HUES64 (cell line): ENCODE results near the gene THSD7A.

ENCODE experiments used
- H3K27ac ChIP-seq: 2 replicates; pipeline ENCODE4 v1.7.0; 2013; ENCODE audit warnings: low read depth, low read length, inconsistent platforms
- H3K27me3 ChIP-seq: 2 replicates; pipeline ENCODE4 v1.6.1; 2013; ENCODE audit warnings: mild to moderate bottlenecking, low read length; ENCODE audit not compliant: insufficient read depth
- H3K36me3 ChIP-seq: 2 replicates; pipeline ENCODE4 v1.6.1; 2013; ENCODE audit warnings: mild to moderate bottlenecking, low read length; ENCODE audit not compliant: insufficient read depth
- H3K4me1 ChIP-seq: 2 replicates; pipeline ENCODE4 v1.6.1; 2013; ENCODE audit warnings: mild to moderate bottlenecking, low read length, moderate library complexity; ENCODE audit not compliant: insufficient read depth
- H3K4me3 ChIP-seq: 2 replicates; pipeline ENCODE4 v1.5.1; 2013; ENCODE audit warnings: mild to moderate bottlenecking, low read length, moderate library complexity
- H3K9ac ChIP-seq: 2 replicates; pipeline ENCODE4 v1.6.1; 2013; ENCODE audit warnings: mild to moderate bottlenecking, low read depth, low read length
- H3K9me3 ChIP-seq: 2 replicates; pipeline ENCODE4 v1.6.1; 2013; ENCODE audit warnings: low read depth, low read length; ENCODE audit not compliant: insufficient read depth
- WGBS: fragments of 150-250, 120-280 bp; methylation state at CpG from one replicate; pipeline ENCODE4 v1.1.7; 2013; ENCODE audit warnings: missing lambda C conversion rate; 5-methylcytosine and 5-hydroxymethylcytosine counted together

Gene THSD7A

GRCh38 chr7:11750191-11750590 lies 81.8 kb downstream of the THSD7A start:
- Histone ChIP-seq H3K9me3 (no peaks in the 10 kb centered on the region), H3K27ac (no peak overlapping the region), H3K4me3 (no peak overlapping the region), H3K36me3 (no peaks in the 10 kb centered on the region), H3K27me3 (no peaks in the 10 kb centered on the region), H3K4me1 (no peaks in the 10 kb centered on the region), H3K9ac (no peak overlapping the region)
- WGBS, result 95% methylated on average over 5 of the region's 6 CpGs

- Histone ChIP-seq H3K27ac (no peak overlapping the region), H3K4me3 (no peak overlapping the region), H3K9me3 (no peaks in the 10 kb centered on the region), H3K4me1 (no peaks in the 10 kb centered on the region), H3K9ac (no peak overlapping the region), H3K27me3 (no peaks in the 10 kb centered on the region), H3K36me3 (no peaks in the 10 kb centered on the region)
- 91% methylated on average over 3 of the region's 4 CpGs for WGBS
Observed at GRCh38 chr7:11749629-11750028, 82.4 kb downstream of the THSD7A start.

GRCh38 chr7:11748884-11749283 lies 83.1 kb downstream of the THSD7A start:
- H3K9me3 ChIP-seq, result no peaks in the 10 kb centered on the region
- no peak overlapping the region for H3K4me3 ChIP-seq
- no peaks in the 10 kb centered on the region for H3K36me3 ChIP-seq
- no peak overlapping the region for H3K9ac ChIP-seq
- no peaks in the 10 kb centered on the region for H3K4me1 ChIP-seq
- 95% methylated on average over 6 of the region's 6 CpGs for WGBS
- H3K27me3 ChIP-seq, result no peaks in the 10 kb centered on the region
- no peak overlapping the region for H3K27ac ChIP-seq

- H3K36me3 ChIP-seq, result no peaks in the 10 kb centered on the region
- no peak overlapping the region for H3K9ac ChIP-seq
- H3K4me1 ChIP-seq, result no peaks in the 10 kb centered on the region
- WGBS, result 92% methylated on average over 2 of the region's 4 CpGs
- H3K9me3 ChIP-seq, result no peaks in the 10 kb centered on the region
- no peaks in the 10 kb centered on the region for H3K27me3 ChIP-seq
- no peak overlapping the region for H3K4me3 ChIP-seq
- no peak overlapping the region for H3K27ac ChIP-seq
Observed at GRCh38 chr7:11747715-11748485, 84.1 kb downstream of the THSD7A start.

- Histone ChIP-seq H3K27me3 (no peaks in the 10 kb centered on the region), H3K36me3 (no peaks in the 10 kb centered on the region), H3K4me3 (no peak overlapping the region), H3K27ac (no peak overlapping the region), H3K9me3 (no peaks in the 10 kb centered on the region), H3K4me1 (no peaks in the 10 kb centered on the region), H3K9ac (no peak overlapping the region)
- no CpG with 5 or more reads among the region's 1 CpG for WGBS
Observed at GRCh38 chr7:11746591-11746990, 85.4 kb downstream of the THSD7A start.

- Histone ChIP-seq H3K4me3 (no peak overlapping the region), H3K9ac (no peak overlapping the region), H3K27me3 (no peaks in the 10 kb centered on the region), H3K9me3 (no peaks in the 10 kb centered on the region), H3K27ac (no peak overlapping the region), H3K36me3 (no peaks in the 10 kb centered on the region), H3K4me1 (no peaks in the 10 kb centered on the region)
- WGBS, result 100% methylated on average over 1 of the region's 1 CpG
Observed at GRCh38 chr7:11743548-11743947, 88.5 kb downstream of the THSD7A start.

GRCh38 chr7:11743016-11743415 lies 89.0 kb downstream of the THSD7A start:
- Histone ChIP-seq H3K9me3 (no peaks in the 10 kb centered on the region), H3K4me3 (no peak overlapping the region), H3K4me1 (no peaks in the 10 kb centered on the region), H3K9ac (no peak overlapping the region), H3K36me3 (no peaks in the 10 kb centered on the region), H3K27me3 (no peaks in the 10 kb centered on the region), H3K27ac (no peak overlapping the region)
- 100% methylated on average over 3 of the region's 3 CpGs for WGBS

- Histone ChIP-seq H3K27ac (no peak overlapping the region), H3K9me3 (no peaks in the 10 kb centered on the region)
- WGBS, result 58% methylated on average over 1 of the region's 1 CpG
Observed at GRCh38 chr7:11742496-11742895, 89.5 kb downstream of the THSD7A start.

GRCh38 chr7:11737723-11738122 lies 94.3 kb downstream of the THSD7A start:
- Histone ChIP-seq H3K4me1 (no peaks in the 10 kb centered on the region), H3K9me3 (no peaks in the 10 kb centered on the region), H3K4me3 (no peak overlapping the region), H3K36me3 (no peaks in the 10 kb centered on the region), H3K27me3 (no peaks in the 10 kb centered on the region), H3K9ac (no peak overlapping the region), H3K27ac (no peak overlapping the region)

More at GRCh38 chr7:11742496-11742895, 89.5 kb downstream of the THSD7A start:
- H3K9ac ChIP-seq, result no peak overlapping the region
- no peak overlapping the region for H3K4me3 ChIP-seq
- no peaks in the 10 kb centered on the region for H3K4me1 ChIP-seq
- H3K27me3 ChIP-seq, result no peaks in the 10 kb centered on the region
- no peaks in the 10 kb centered on the region for H3K36me3 ChIP-seq

GRCh38 chr7:11732207-11732606 lies 99.8 kb downstream of the THSD7A start:
- 100% methylated on average over 2 of the region's 4 CpGs for WGBS
- no peaks in the 10 kb centered on the region for H3K36me3 ChIP-seq
- H3K4me1 ChIP-seq, result no peaks in the 10 kb centered on the region
- no peak overlapping the region for H3K27ac ChIP-seq
- no peak overlapping the region for H3K9ac ChIP-seq
- no peaks in the 10 kb centered on the region for H3K27me3 ChIP-seq
- no peaks in the 10 kb centered on the region for H3K9me3 ChIP-seq
- H3K4me3 ChIP-seq, result no peak overlapping the region

GRCh38 chr7:11730725-11731124 lies 101.3 kb downstream of the THSD7A start:
- Histone ChIP-seq H3K9me3 (no peaks in the 10 kb centered on the region), H3K4me1 (no peaks in the 10 kb centered on the region), H3K27me3 (no peaks in the 10 kb centered on the region), H3K36me3 (no peaks in the 10 kb centered on the region), H3K4me3 (no peak overlapping the region), H3K27ac (no peak overlapping the region), H3K9ac (no peak overlapping the region)
- 95% methylated on average over 1 of the region's 1 CpG for WGBS

- Histone ChIP-seq H3K9ac (no peak overlapping the region), H3K9me3 (no peaks in the 10 kb centered on the region), H3K4me3 (no peak overlapping the region), H3K27me3 (no peaks in the 10 kb centered on the region), H3K4me1 (no peaks in the 10 kb centered on the region), H3K36me3 (no peaks in the 10 kb centered on the region), H3K27ac (no peak overlapping the region)
- no CpG with 5 or more reads among the region's 1 CpG for WGBS
Observed at GRCh38 chr7:11727864-11728263, 104.1 kb downstream of the THSD7A start.
